SK-N-SH (cell line): ENCODE measurements around the gene NOL4L. TPM values are rescaled to one million over a fixed set of nuclear protein-coding genes. Genes with fewer than 3 reads are reported as not detected.

Experiments used
- CTCF ChIA-PET: fragments of 300-600, 350-600 bp; formaldehyde crosslinking; extraction: SDS; loops from one replicate; lab custom pipeline; 2021; lab: Yijun Ruan, JAX
- POLR2A ChIA-PET: fragments of 350-600 bp; sonication (Branson Sonifier 250); formaldehyde crosslinking; extraction: SDS; loops from one replicate; lab custom pipeline; 2020; ENCODE audit warnings: antibody characterized with exemption, inconsistent platforms; lab: Yijun Ruan, JAX
- DNase-seq: peaks from one replicate; pipeline ENCODE4 v3.0.0; 2012
- H2AFZ ChIP-seq: fragments of 200-600 bp; sonication (generic); 2 replicates; pipeline ENCODE4 v1.8.1; 2016; ENCODE audit warnings: antibody characterized with exemption, mild to moderate bottlenecking, low read depth
- H3F3A ChIP-seq: fragments of 200-600 bp; sonication (generic); replicated peaks from 2 replicates; pipeline ENCODE3; 2016; ENCODE audit warnings: antibody characterized with exemption, mild to moderate bottlenecking; ENCODE audit not compliant: insufficient read depth
- H3K27ac ChIP-seq, 2 experiments: fragments of 200-500 bp in 1 of 2; fragments of 200-600 bp in 1 of 2; sonication (Bioruptor generic) in 1 of 2; sonication (generic), shearing (Covaris generic) in 1 of 2; 2 replicates each; pipeline versions ENCODE4 v1.5.1 to v1.6.1; 2014 to 2016; ENCODE audit warnings: low read depth in 2 of 2, inconsistent platforms in 1 of 2, low read length in 1 of 2, mild to moderate bottlenecking in 1 of 2, mixed read lengths in 1 of 2
- H3K27me3 ChIP-seq: fragments of 200-600 bp; sonication (generic), shearing (Covaris generic); 2 replicates; pipeline ENCODE4 v1.6.1; 2016; ENCODE audit warnings: mixed run types; ENCODE audit not compliant: insufficient read depth
- H3K36me3 ChIP-seq, 2 experiments: fragments of 200-500 bp in 1 of 2; fragments of 200-600 bp in 1 of 2; sonication (Bioruptor generic) in 1 of 2; sonication (generic) in 1 of 2; replicated peaks in 1 of 2; 2 replicates each; pipeline versions ENCODE3 to v1.5.1; 2014 to 2016; ENCODE audit warnings: low read length in 1 of 2, mild to moderate bottlenecking in 1 of 2; ENCODE audit not compliant: insufficient read depth in 2 of 2, control insufficient read depth in 1 of 2
- H3K4me1 ChIP-seq, 2 experiments: fragments of 200-500 bp in 1 of 2; fragments of 200-600 bp in 1 of 2; sonication (Bioruptor generic) in 1 of 2; sonication (generic), shearing (Covaris generic) in 1 of 2; 2 replicates each; pipeline versions ENCODE4 v1.5.1 to v1.6.1; 2014 to 2016; ENCODE audit warnings: low read depth in 1 of 2, low read length in 1 of 2, mixed run types in 1 of 2; ENCODE audit not compliant: insufficient read depth in 2 of 2, control insufficient read depth in 1 of 2
- H3K4me2 ChIP-seq: fragments of 200-600 bp; sonication (generic), shearing (Covaris generic); 2 replicates; pipeline ENCODE4 v1.6.1; 2017; ENCODE audit warnings: mixed run types
- H3K4me3 ChIP-seq, 2 experiments: fragments of 200-500 bp in 1 of 2; fragments of 200-600 bp in 1 of 2; sonication (Bioruptor generic) in 1 of 2; sonication (generic), shearing (Covaris generic) in 1 of 2; 2 replicates each; pipeline versions ENCODE4 v1.5.1 to v1.8.1; 2014 to 2016; ENCODE audit warnings: low read depth in 2 of 2, inconsistent platforms in 1 of 2, low read length in 1 of 2, mild to moderate bottlenecking in 1 of 2, mixed read lengths in 1 of 2, moderate library complexity in 1 of 2
- H3K79me2 ChIP-seq: fragments of 200-600 bp; sonication (generic); 2 replicates; pipeline ENCODE4 v1.8.1; 2017; ENCODE audit warnings: mild to moderate bottlenecking; ENCODE audit not compliant: insufficient read depth
- H3K9ac ChIP-seq: fragments of 200-600 bp; sonication (generic); 2 replicates; pipeline ENCODE4 v1.6.1; 2017; ENCODE audit warnings: mixed run types
- H3K9me2 ChIP-seq: fragments of 200-600 bp; sonication (generic); 2 replicates; pipeline ENCODE4 v1.6.1; 2017; ENCODE audit warnings: mixed run types
- H3K9me3 ChIP-seq: fragments of 200-600 bp; sonication (generic); 2 replicates; pipeline ENCODE4 v1.6.1; 2017; ENCODE audit warnings: mixed run types, mild to moderate bottlenecking, moderate library complexity
- H4K20me1 ChIP-seq: fragments of 200-600 bp; sonication (generic); 2 replicates; pipeline ENCODE4 v1.6.1; 2017; ENCODE audit warnings: mild to moderate bottlenecking, mixed run types; ENCODE audit not compliant: insufficient read depth
- CTCF ChIP-seq: fragments of 200-600 bp; sonication (generic); IDR thresholded peaks from 2 replicates; pipeline ENCODE4 v1.6.1; 2017; ENCODE audit warnings: antibody characterized with exemption, mild to moderate bottlenecking, moderate library complexity
- EP300 ChIP-seq, 2 experiments: IDR thresholded peaks; 2 replicates each; pipeline versions ENCODE4 v1.4.0 to v1.6.1; 2012; ENCODE audit warnings: borderline replicate concordance in 1 of 2, low read depth in 1 of 2, low read length in 1 of 2
- EZH2phosphoT487 ChIP-seq: fragments of 200-600 bp; sonication (generic); IDR thresholded peaks from 2 replicates; pipeline ENCODE4 v1.6.1; 2017; ENCODE audit warnings: low read depth, mixed run types, mild to moderate bottlenecking, antibody characterized with exemption, moderate library complexity, borderline replicate concordance
- FOXJ3 ChIP-seq: sonication (generic); formaldehyde crosslinking; IDR thresholded peaks from 2 replicates; pipeline ENCODE4 v1.5.1; 2020; ENCODE audit warnings: mild to moderate bottlenecking, missing genetic modification reagents
- GABPA ChIP-seq: IDR thresholded peaks from 2 replicates; pipeline ENCODE4 v1.4.0; 2012; ENCODE audit warnings: low read depth, mild to moderate bottlenecking
- JUND ChIP-seq: IDR thresholded peaks from 2 replicates; pipeline ENCODE4 v1.4.0; 2012
- MEF2A ChIP-seq: IDR thresholded peaks from 2 replicates; pipeline ENCODE4 v1.4.0; 2012; ENCODE audit warnings: low read depth, borderline replicate concordance
- NRF1 ChIP-seq: IDR thresholded peaks from 2 replicates; pipeline ENCODE4 v1.6.1; 2012; ENCODE audit warnings: low read depth, mild to moderate bottlenecking, low read length
- PBX3 ChIP-seq: IDR thresholded peaks from 2 replicates; pipeline ENCODE4; 2012
- RAD21 ChIP-seq: IDR thresholded peaks from 2 replicates; pipeline ENCODE4 v1.6.1; 2012; ENCODE audit warnings: mild to moderate bottlenecking, low read length
- RCOR1 ChIP-seq: fragments of 150-350 bp; IDR thresholded peaks from 2 replicates; pipeline ENCODE4 v1.6.1; 2017; ENCODE audit warnings: antibody characterized with exemption, low read length
- RFX5 ChIP-seq: IDR thresholded peaks from 2 replicates; pipeline ENCODE4 v1.6.1; 2012; ENCODE audit warnings: mild to moderate bottlenecking, improper control_type of control experiment, low read length
- SIN3A ChIP-seq: IDR thresholded peaks from 2 replicates; pipeline ENCODE4 v1.6.1; 2012; ENCODE audit warnings: low read depth, mild to moderate bottlenecking, low read length, moderate library complexity, borderline replicate concordance
- YY1 ChIP-seq: IDR thresholded peaks from 2 replicates; pipeline ENCODE4 v1.4.0; 2012; ENCODE audit warnings: low read depth, mild to moderate bottlenecking
- ZBTB33 ChIP-seq: IDR thresholded peaks from 2 replicates; pipeline ENCODE4 v1.4.0; 2012; ENCODE audit warnings: low read depth, borderline replicate concordance
- WGBS: methylation state at CpG from one replicate; pipeline ENCODE4 v1.1.6; 2017; ENCODE audit warnings: low lambda C conversion rate; 5-methylcytosine and 5-hydroxymethylcytosine counted together
- polyA plus RNA-seq, 3 experiments: library from polyadenylated mRNA; depleted of rRNA; stranded (reverse); fragments of >200 nt; gene quantifications; 2 replicates each; pipeline ENCODE4 v1.2.3, GENCODE V29; 2012

NOL4L gene
- polyA plus RNA-seq, 1 of the 3 experiments (the other 2 are of a cell fraction) = 14.3 TPM

- H4K20me1 ChIP-seq = peaks cover 28% of the 10 kb centered on the region
- no peaks in the 10 kb centered on the region for H3K9me3 ChIP-seq
- no peak overlapping the region for H3K9ac ChIP-seq
- peak; percentile 7 for DNase-seq
- no peak overlapping the region for H3K27ac ChIP-seq
- ChIA-PET CTCF (interaction anchor here (0.8 to 2.6 kb wide), 3 partner anchors 10 to 167 kb away, joined by 3 to 8 read pairs (median 3); no protein-coding TSS in a partner anchor), POLR2A (no interaction called here)
- no peak overlapping the region for H2AFZ ChIP-seq
- H3K4me1 ChIP-seq = no peaks in the 10 kb centered on the region
- peaks cover 41% of the 10 kb centered on the region for H3K79me2 ChIP-seq
- H3K4me3 ChIP-seq = no peak overlapping the region
- 99% methylated on average over 4 of the region's 16 CpGs for WGBS
- TF ChIP-seq MEF2A = no peak
- no peak for TF ChIP-seq NRF1
- no peak for TF ChIP-seq EP300 (IDR thresholded peaks at IDR 0.05; ENCODE audit: borderline replicate concordance in 1 of 2, low read depth in 1 of 2, low read length in 1 of 2)
- TF ChIP-seq PBX3 = no peak
- TF ChIP-seq JUND = no peak
- no peak for TF ChIP-seq ZBTB33
- no peak for TF ChIP-seq SIN3A
- no peak for TF ChIP-seq RFX5
- no peak for TF ChIP-seq YY1
- no peak for TF ChIP-seq GABPA
- no peak for TF ChIP-seq FOXJ3
- no peak for TF ChIP-seq RCOR1
- no peak for TF ChIP-seq EZH2phosphoT487
- no peak for TF ChIP-seq CTCF
- TF ChIP-seq RAD21 = no peak
- TF ChIP-seq, all 33 proteins: peak for 0
- Histone ChIP-seq H3K4me2 (no peak overlapping the region), H3K36me3 (peaks cover 59 to 71% of the 10 kb centered on the region in 2 experiments), H3K27me3 (no peaks in the 10 kb centered on the region), H3F3A (no peaks in the 10 kb centered on the region), H3K9me2 (no peaks in the 10 kb centered on the region)
Observed at GRCh38 chr20:32429745-32430360, 155.3 kb downstream of the NOL4L start.
